CD14-positive monocyte (primary cell): ENCODE measurements around the gene CARNS1. TPM values are rescaled to one million over a fixed set of nuclear protein-coding genes. Genes with fewer than 3 reads are reported as not detected.

Experiments
- DNase-seq, 3 donors: peaks; one replicate each; pipeline ENCODE4 v3.0.0-alpha.2; 2011 to 2022
- H2AFZ ChIP-seq: 2 replicates; pipeline ENCODE4 v1.6.0; 2012; ENCODE audit warnings: mild to moderate bottlenecking, low read depth, low read length, inconsistent platforms; ENCODE audit not compliant: insufficient read depth, poor library complexity, severe bottlenecking
- H3K27ac ChIP-seq, 2 donors: 1 replicate in 1 of 2; 2 replicates in 1 of 2; pipeline ENCODE4 v1.5.1; 2012 to 2013; ENCODE audit warnings: low read length in 2 of 2, control low read depth in 1 of 2, inconsistent platforms in 1 of 2, low read depth in 1 of 2, mild to moderate bottlenecking in 1 of 2
- H3K27me3 ChIP-seq, 2 donors: one replicate each; pipeline versions ENCODE4 v1.6.0 to v1.6.1; 2011 to 2013; ENCODE audit warnings: low read length in 2 of 2; ENCODE audit not compliant: control insufficient read depth in 2 of 2, insufficient read depth in 2 of 2
- H3K36me3 ChIP-seq, 2 donors: replicated peaks in 1 of 2; 1 replicate in 1 of 2; 2 replicates in 1 of 2; pipeline versions ENCODE4 v1.5.1 to v1.6.1; 2012 to 2013; ENCODE audit warnings: low read length in 2 of 2, control low read depth in 1 of 2, inconsistent platforms in 1 of 2, mild to moderate bottlenecking in 1 of 2; ENCODE audit not compliant: insufficient read depth in 2 of 2, control insufficient read depth in 1 of 2
- H3K4me1 ChIP-seq, 2 donors: 1 replicate in 1 of 2; 2 replicates in 1 of 2; pipeline versions ENCODE4 v1.5.1 to v1.6.1; 2012 to 2013; ENCODE audit warnings: low read length in 2 of 2, control low read depth in 1 of 2, inconsistent platforms in 1 of 2, mild to moderate bottlenecking in 1 of 2, moderate library complexity in 1 of 2; ENCODE audit not compliant: insufficient read depth in 2 of 2, control insufficient read depth in 1 of 2
- H3K4me2 ChIP-seq: replicated peaks from 2 replicates; pipeline ENCODE3; 2012; ENCODE audit warnings: low read length, moderate library complexity, mild to moderate bottlenecking; ENCODE audit not compliant: poor library complexity, severe bottlenecking; ENCODE audit errors: extremely low read depth
- H3K4me3 ChIP-seq, 3 experiments: fragments of 200-600 bp in 1 of 3; sonication (generic) in 1 of 3; replicated peaks in 1 of 3; 1 replicate in 2 of 3; 2 replicates in 1 of 3; pipeline ENCODE4 v1.5.1; 2011 to 2013; ENCODE audit warnings: low read length in 3 of 3, mild to moderate bottlenecking in 3 of 3, control low read depth in 2 of 3, low read depth in 2 of 3, inconsistent platforms in 1 of 3, moderate library complexity in 1 of 3
- H3K79me2 ChIP-seq: 2 replicates; pipeline ENCODE4 v1.6.0; 2012; ENCODE audit warnings: mild to moderate bottlenecking, control low read depth, inconsistent platforms, low read length, moderate library complexity; ENCODE audit not compliant: insufficient read depth
- H3K9ac ChIP-seq: 2 replicates; pipeline ENCODE4 v1.6.0; 2017; ENCODE audit warnings: low read length, mild to moderate bottlenecking; ENCODE audit not compliant: insufficient read depth, poor library complexity, severe bottlenecking
- H3K9me3 ChIP-seq, 2 donors: replicated peaks in 1 of 2; 1 replicate in 1 of 2; 2 replicates in 1 of 2; pipeline versions ENCODE4 v1.5.1 to v1.6.1; 2012 to 2013; ENCODE audit warnings: low read length in 2 of 2, control low read depth in 1 of 2; ENCODE audit not compliant: control insufficient read depth in 1 of 2, insufficient read depth in 1 of 2
- H4K20me1 ChIP-seq: 2 replicates; pipeline ENCODE4 v1.6.0; 2012; ENCODE audit warnings: mild to moderate bottlenecking, low read length, control low read depth, moderate library complexity; ENCODE audit not compliant: insufficient read depth
- H3K27ac Mint-ChIP-seq, 7 donors: one replicate each; pipeline ENCODE4 v1.8.0; 2020; ENCODE audit warnings: mild to moderate bottlenecking in 7 of 7, mixed read lengths in 7 of 7, moderate library complexity in 6 of 7, inconsistent platforms in 2 of 7
- H3K27me3 Mint-ChIP-seq, 3 donors: one replicate each; pipeline ENCODE4 v1.8.0; 2021 to 2022; ENCODE audit warnings: low read depth in 3 of 3, mild to moderate bottlenecking in 3 of 3, mixed read lengths in 3 of 3, moderate library complexity in 3 of 3, inconsistent platforms in 1 of 3
- H3K36me3 Mint-ChIP-seq, 2 donors: one replicate each; pipeline ENCODE4 v1.8.0; 2020; ENCODE audit warnings: mixed read lengths in 2 of 2, inconsistent platforms in 1 of 2, mild to moderate bottlenecking in 1 of 2
- H3K4me1 Mint-ChIP-seq: one replicate; pipeline ENCODE4 v1.8.0; 2020; ENCODE audit warnings: mild to moderate bottlenecking, mixed read lengths
- H3K4me3 Mint-ChIP-seq, 2 donors: one replicate each; pipeline ENCODE4 v1.8.0; 2020; ENCODE audit warnings: mild to moderate bottlenecking in 2 of 2, mixed read lengths in 2 of 2, moderate library complexity in 1 of 2
- H3K9me3 Mint-ChIP-seq, 7 donors: one replicate each; pipeline ENCODE4 v1.8.0; 2020 to 2022; ENCODE audit warnings: mixed read lengths in 7 of 7, mild to moderate bottlenecking in 6 of 7, moderate library complexity in 6 of 7, inconsistent platforms in 2 of 7
- WGBS: methylation state at CpG from one replicate; pipeline ENCODE4 v1.1.5; 2013; ENCODE audit warnings: missing lambda C conversion rate; ENCODE audit not compliant: insufficient coverage; 5-methylcytosine and 5-hydroxymethylcytosine counted together
- intact Hi-C, 2 donors: fragments of 100-400 bp; cut with micrococcal nuclease; formaldehyde crosslinking; loops; one replicate each; pipeline versions ENCODE4 v1.15.0 to v1.15.1; 2023
- polyA plus RNA-seq, 3 donors: library from polyadenylated mRNA; depleted of rRNA in 1 of 3; unstranded in 2 of 3; stranded (reverse) in 1 of 3; fragments of 300-500 nt in 2 of 3; fragments of >200 nt in 1 of 3; fragmentation: Illumina TruSeq in 2 of 3; gene quantifications; 1 replicate in 2 of 3; 2 replicates in 1 of 3; pipeline ENCODE4 v1.2.3, GENCODE V29; 2012 to 2021
- TF ChIP-seq, protein P1 (sequence below): fragments of 200-600 bp; IDR thresholded peaks from one replicate; pipeline ENCODE4 v1.8.0; 2022; ENCODE audit warnings: antibody characterized with exemption, mild to moderate bottlenecking

Gene CARNS1
- polyA plus RNA-seq, 3 donors, result 0.09 TPM; not detected in 2

GRCh38 chr11:67369801-67370284 is 45.6 kb upstream of the CARNS1 start:
- intact Hi-C loops, result loop anchor here (2.0 to 5.0 kb wide), 2 partner anchors 13 to 98 kb away; no protein-coding TSS in a partner anchor
- Histone ChIP-seq H3K27ac (no peak overlapping the region), H3K4me3 (no peak overlapping the region), H3K79me2 (peaks cover 36% of the 10 kb centered on the region), H3K4me2 (no peak overlapping the region), H4K20me1 (peaks cover 10% of the 10 kb centered on the region), H3K9me3 (no peaks in the 10 kb centered on the region), H3K9ac (no peak overlapping the region), H3K4me1 (peaks cover 52 to 69% of the 10 kb centered on the region in 2 donors), H3K36me3 (peaks cover 3 to 10% of the 10 kb centered on the region in 2 donors), H2AFZ (no peak overlapping the region), H3K27me3 (no peaks in the 10 kb centered on the region)
- WGBS, result 56% methylated on average over 8 of the region's 12 CpGs
- H3K27ac Mint-ChIP-seq, result peak overlapping the region in 3 of 7 donors; percentile 28 to 50 (median 32)
- TF ChIP-seq, protein P1, sequence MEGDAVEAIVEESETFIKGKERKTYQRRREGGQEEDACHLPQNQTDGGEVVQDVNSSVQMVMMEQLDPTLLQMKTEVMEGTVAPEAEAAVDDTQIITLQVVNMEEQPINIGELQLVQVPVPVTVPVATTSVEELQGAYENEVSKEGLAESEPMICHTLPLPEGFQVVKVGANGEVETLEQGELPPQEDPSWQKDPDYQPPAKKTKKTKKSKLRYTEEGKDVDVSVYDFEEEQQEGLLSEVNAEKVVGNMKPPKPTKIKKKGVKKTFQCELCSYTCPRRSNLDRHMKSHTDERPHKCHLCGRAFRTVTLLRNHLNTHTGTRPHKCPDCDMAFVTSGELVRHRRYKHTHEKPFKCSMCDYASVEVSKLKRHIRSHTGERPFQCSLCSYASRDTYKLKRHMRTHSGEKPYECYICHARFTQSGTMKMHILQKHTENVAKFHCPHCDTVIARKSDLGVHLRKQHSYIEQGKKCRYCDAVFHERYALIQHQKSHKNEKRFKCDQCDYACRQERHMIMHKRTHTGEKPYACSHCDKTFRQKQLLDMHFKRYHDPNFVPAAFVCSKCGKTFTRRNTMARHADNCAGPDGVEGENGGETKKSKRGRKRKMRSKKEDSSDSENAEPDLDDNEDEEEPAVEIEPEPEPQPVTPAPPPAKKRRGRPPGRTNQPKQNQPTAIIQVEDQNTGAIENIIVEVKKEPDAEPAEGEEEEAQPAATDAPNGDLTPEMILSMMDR, result no peak
- H3K36me3 Mint-ChIP-seq, result peaks cover 34 to 38% of the 10 kb centered on the region in 2 donors
- H3K4me1 Mint-ChIP-seq, result peaks cover 74% of the 10 kb centered on the region
- peak overlapping the region in 1 of 2 donors; percentile 26 for H3K4me3 Mint-ChIP-seq
- peaks cover 4 to 33% (median 22%) of the 10 kb centered on the region in 3 donors for H3K27me3 Mint-ChIP-seq
- DNase-seq, result no peak
- peaks cover 0 to 5% (median 0%) of the 10 kb centered on the region in 7 donors for H3K9me3 Mint-ChIP-seq

- peak overlapping the region in 1 of 3 experiments; percentile 82 for H3K4me3 ChIP-seq
These were observed 45.0 kb upstream of the CARNS1 start for GRCh38 chr11:67370351-67371076.

More at GRCh38 chr11:67370351-67371076, 45.0 kb upstream of the CARNS1 start:
- Histone ChIP-seq H3K27ac (peak overlapping the region in 1 of 2 donors; percentile 45), H3K27me3 (no peaks in the 10 kb centered on the region), H3K9me3 (no peaks in the 10 kb centered on the region), H4K20me1 (peaks cover 10% of the 10 kb centered on the region), H3K9ac (no peak overlapping the region), H3K4me2 (peak overlapping the region; percentile 93), H3K4me1 (peaks cover 52 to 69% of the 10 kb centered on the region in 2 donors), H3K36me3 (peaks cover 0 to 4% of the 10 kb centered on the region in 2 donors), H2AFZ (no peak overlapping the region), H3K79me2 (peaks cover 36% of the 10 kb centered on the region)
- H3K36me3 Mint-ChIP-seq, result peaks cover 27 to 32% of the 10 kb centered on the region in 2 donors
- peaks cover 4 to 34% (median 22%) of the 10 kb centered on the region in 3 donors for H3K27me3 Mint-ChIP-seq
- peaks cover 0 to 5% (median 0%) of the 10 kb centered on the region in 7 donors for H3K9me3 Mint-ChIP-seq
- H3K4me1 Mint-ChIP-seq, result peaks cover 75% of the 10 kb centered on the region
- H3K4me3 Mint-ChIP-seq, result peak overlapping the region in 1 of 2 donors; percentile 43
- peak overlapping the region in 5 of 7 donors; percentile 64 to 86 (median 81) for H3K27ac Mint-ChIP-seq
- DNase-seq, result no peak
- TF ChIP-seq, protein P1, result no peak
- intact Hi-C loops, result loop anchor here (1.0 to 5.0 kb wide), 3 partner anchors 11 to 98 kb away; no protein-coding TSS in a partner anchor
- WGBS, result 44% methylated on average over 8 of the region's 14 CpGs
